MG63 (cell line): Measurements from ENCODE around the gene COLEC12. TPM values are rescaled to one million over a fixed set of nuclear protein-coding genes. Genes with fewer than 3 reads are reported as not detected.

Experiments
- DNase-seq: peaks from one replicate; pipeline ENCODE4 v3.0.0-alpha.2; 2020
- H3K27me3 ChIP-seq: fragments of 250-450 bp; sonication (Bioruptor Pico); 2 replicates; pipeline ENCODE4 v1.5.1; 2020; ENCODE audit warnings: mild to moderate bottlenecking, moderate library complexity
- H3K36me3 ChIP-seq: fragments of 250-450 bp; sonication (Bioruptor Pico); 2 replicates; pipeline ENCODE4 v1.5.1; 2020; ENCODE audit warnings: mild to moderate bottlenecking, moderate library complexity
- H3K4me3 ChIP-seq: fragments of 250-450 bp; sonication (Bioruptor Pico); 2 replicates; pipeline ENCODE4 v1.5.1; 2020; ENCODE audit warnings: mild to moderate bottlenecking, moderate library complexity
- H3K9me3 ChIP-seq: fragments of 250-450 bp; sonication (Bioruptor Pico); 2 replicates; pipeline ENCODE4 v1.5.1; 2020; ENCODE audit warnings: mild to moderate bottlenecking, moderate library complexity
- total RNA-seq: library from RNA; depleted of rRNA; stranded (reverse); fragments of >200 nt; shearing (Covaris generic); gene quantifications from 2 replicates; pipeline ENCODE4 v1.2.3, GENCODE V29; 2014; ENCODE audit warnings: low replicate concordance

COLEC12 gene
- total RNA-seq, 1 experiment from 2014 or later: 27.4 TPM

DNA sequence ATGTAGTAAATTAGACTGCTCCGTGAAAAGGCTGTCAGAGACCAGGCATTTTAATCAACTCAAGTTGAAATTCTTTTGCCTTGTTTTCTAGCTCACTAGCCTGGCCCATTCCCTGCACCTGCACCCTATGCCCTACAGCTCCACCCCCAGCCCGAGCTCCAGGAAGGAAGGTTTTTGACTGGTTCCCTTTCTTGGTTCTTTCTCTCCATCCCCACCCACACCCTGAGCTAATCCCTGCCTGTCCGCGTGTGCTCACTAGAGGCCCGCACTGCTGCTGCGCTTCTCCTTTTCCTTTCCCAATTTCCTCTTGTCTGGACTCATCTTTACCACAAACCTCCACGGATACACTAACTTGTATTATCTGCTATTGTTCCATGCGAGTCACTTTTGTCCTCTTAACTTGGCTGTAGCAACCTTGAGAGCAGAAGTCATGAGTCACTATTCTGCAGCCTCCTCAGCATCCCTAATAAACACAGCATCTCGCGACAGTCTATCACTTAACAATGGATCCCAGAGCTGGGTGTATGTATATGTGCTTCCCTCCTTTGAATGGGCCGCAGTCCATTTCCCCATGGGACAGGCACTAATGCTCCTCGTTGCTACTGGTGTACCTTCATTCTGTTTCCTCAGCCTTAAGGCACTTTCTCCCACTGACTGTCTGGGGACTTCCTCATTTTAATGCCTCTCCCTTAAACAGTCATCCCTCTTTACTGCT lies 36.5 kb downstream of the COLEC12 start:
- Histone ChIP-seq H3K27me3 (no peaks in the 10 kb centered on the region), H3K4me3 (no peak overlapping the region), H3K36me3 (0 out of 2 replicates have a peak, but pooled peaks cover 2% of the 10 kb centered on the region), H3K9me3 (no peaks in the 10 kb centered on the region)
- no peak for DNase-seq

DNA sequence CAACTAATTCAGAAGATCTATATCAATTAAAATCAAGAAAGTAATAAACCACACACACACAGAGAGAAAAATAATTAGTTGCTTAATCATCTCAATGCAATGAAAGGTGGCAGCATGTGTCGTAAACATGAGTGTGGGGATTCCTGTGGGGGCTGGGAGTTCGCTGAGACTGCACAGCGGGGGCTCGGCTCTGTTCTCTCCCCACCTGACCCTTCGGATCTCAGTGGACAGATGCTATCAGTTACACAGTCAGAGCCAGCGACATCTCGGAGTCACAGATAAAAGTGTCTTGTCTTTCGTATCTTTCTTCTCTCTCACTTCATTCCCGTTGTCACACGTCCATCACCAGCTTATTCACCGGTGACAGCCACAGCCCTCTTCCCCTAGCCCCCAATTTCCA lies 37.1 kb downstream of the COLEC12 start:
- DNase-seq: no peak
- 0 out of 2 replicates have a peak, but pooled peaks cover 2% of the 10 kb centered on the region for H3K36me3 ChIP-seq
- no peaks in the 10 kb centered on the region for H3K9me3 ChIP-seq
- no peak overlapping the region for H3K4me3 ChIP-seq
- H3K27me3 ChIP-seq: no peaks in the 10 kb centered on the region

- Histone ChIP-seq H3K27me3 (no peaks in the 10 kb centered on the region), H3K9me3 (no peaks in the 10 kb centered on the region), H3K4me3 (no peak overlapping the region), H3K36me3 (no peaks in the 10 kb centered on the region)
- DNase-seq: no peak
Observed at GRCh38 chr18:461762-462161, 38.7 kb downstream of the COLEC12 start.

DNA sequence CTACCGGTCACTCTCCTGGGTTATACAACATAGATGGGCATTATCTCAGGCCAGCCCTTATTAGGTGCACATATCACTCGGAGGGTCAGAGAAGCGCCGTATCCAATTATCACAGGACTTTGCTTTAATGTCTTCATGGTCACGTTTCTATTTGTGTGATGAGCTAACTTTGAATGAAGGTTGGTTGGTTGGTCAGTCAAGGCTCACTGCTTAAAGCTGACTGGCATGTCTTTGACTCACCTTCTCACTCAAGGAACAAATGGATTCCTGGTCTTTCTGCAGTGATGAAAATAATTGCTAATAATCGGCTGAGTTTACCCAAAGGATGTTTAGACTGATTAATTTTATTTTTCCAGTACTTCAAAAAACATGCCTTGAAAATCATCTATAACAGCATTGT lies 39.7 kb downstream of the COLEC12 start:
- no peak overlapping the region for H3K4me3 ChIP-seq
- H3K9me3 ChIP-seq: no peaks in the 10 kb centered on the region
- no peaks in the 10 kb centered on the region for H3K36me3 ChIP-seq
- DNase-seq: no peak
- no peaks in the 10 kb centered on the region for H3K27me3 ChIP-seq

GRCh38 chr18:459814-460593 lies 40.5 kb downstream of the COLEC12 start:
- Histone ChIP-seq H3K36me3 (no peaks in the 10 kb centered on the region), H3K9me3 (no peaks in the 10 kb centered on the region)
- DNase-seq: no peak

DNA sequence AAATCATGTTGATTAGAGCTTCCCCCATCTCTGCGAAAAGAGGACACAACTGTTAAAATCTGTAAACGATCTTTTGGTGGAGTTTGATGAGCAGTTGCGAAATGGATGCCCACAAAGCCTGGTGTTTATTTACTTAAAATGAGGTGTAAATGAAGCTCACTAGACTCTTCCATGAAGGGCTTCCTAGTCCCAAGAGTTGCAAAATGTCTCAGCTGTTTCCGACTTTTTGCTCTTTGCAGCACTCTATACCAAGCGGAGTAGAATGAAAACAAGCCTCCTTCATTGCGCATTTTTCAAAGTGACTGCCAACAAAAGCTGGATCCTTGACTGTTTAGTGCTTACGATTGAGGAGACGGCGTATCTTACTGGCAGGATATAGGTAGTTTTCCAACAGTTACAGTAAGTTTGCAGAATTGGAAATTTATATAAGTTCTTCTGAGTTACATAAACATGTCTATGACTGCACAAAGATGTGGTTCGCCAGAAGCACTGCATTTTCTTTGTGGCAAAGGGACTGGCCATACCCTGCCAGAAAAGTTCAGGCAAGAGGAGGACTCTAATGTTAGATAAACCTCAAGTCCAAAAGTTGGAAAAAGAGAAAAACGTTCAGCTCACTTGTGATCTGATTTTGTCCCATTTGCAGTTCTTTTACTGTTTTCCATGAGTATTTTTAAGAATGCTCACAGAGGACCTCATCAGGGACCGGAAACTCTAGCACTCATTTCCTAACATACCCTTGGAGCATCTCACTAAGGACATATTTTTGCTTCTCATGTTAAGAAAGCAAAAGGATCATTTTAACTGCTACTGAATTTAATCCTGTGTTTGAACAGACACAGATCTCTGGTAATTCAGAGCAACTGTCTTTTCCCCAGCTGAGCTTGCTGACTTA lies 42.7 kb downstream of the COLEC12 start:
- no peak overlapping the region for H3K4me3 ChIP-seq

More at GRCh38 chr18:459814-460593, 40.5 kb downstream of the COLEC12 start:
- H3K4me3 ChIP-seq: no peak overlapping the region
- H3K27me3 ChIP-seq: no peaks in the 10 kb centered on the region

GRCh38 chr18:457140-457519 lies 43.4 kb downstream of the COLEC12 start:
- no peaks in the 10 kb centered on the region for H3K27me3 ChIP-seq
- peak; percentile 42 for DNase-seq
- peaks cover 2% of the 10 kb centered on the region; the same call in 1 of the 2 replicates for H3K36me3 ChIP-seq
- H3K4me3 ChIP-seq: no peak overlapping the region
- no peaks in the 10 kb centered on the region for H3K9me3 ChIP-seq

More for the DNA sequence above, 42.7 kb downstream of the COLEC12 start:
- DNase-seq: no peak
- no peaks in the 10 kb centered on the region for H3K9me3 ChIP-seq
- no peaks in the 10 kb centered on the region for H3K27me3 ChIP-seq
- H3K36me3 ChIP-seq: no peaks in the 10 kb centered on the region

DNA sequence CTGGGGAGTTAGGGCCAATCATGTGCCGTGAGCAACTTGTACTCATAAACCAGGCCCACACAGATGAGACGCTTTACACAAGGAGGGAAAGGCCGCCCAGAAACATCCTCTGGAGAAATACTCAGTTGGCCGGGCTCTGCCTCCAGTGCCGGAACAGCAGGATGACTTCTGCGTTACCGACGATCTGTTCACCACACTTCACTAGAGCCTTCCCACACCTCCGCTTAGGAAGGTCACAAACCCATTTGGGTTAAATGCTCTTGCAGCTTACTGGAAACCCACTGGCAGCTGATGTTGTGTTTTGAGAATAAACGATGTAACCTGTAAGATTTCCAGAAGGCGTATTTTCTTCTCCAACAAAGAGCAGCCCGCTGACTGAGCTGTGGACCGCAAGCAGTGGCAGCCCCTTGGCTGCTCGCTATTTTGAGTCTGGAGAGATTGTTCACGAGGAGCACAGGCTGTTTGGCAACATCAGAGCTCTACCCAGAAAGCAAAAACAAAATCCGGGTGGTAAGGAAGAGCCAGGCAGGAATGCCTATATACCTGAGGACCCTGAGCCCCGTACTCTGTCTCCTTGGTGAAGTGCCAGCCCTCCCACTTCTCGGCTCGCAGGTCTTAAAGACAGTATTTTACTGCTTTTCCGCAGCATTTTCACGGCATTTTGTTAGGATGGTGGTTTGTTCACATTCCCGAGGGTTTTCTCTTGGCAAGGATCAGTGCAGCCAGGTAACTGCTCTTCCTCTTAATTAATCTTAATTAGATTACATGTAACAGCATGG lies 44.0 kb downstream of the COLEC12 start:
- Histone ChIP-seq H3K4me3 (no peak overlapping the region), H3K9me3 (no peaks in the 10 kb centered on the region), H3K36me3 (peaks cover 5% of the 10 kb centered on the region; the same call in 1 of the 2 replicates), H3K27me3 (no peaks in the 10 kb centered on the region)
- no peak for DNase-seq

DNA sequence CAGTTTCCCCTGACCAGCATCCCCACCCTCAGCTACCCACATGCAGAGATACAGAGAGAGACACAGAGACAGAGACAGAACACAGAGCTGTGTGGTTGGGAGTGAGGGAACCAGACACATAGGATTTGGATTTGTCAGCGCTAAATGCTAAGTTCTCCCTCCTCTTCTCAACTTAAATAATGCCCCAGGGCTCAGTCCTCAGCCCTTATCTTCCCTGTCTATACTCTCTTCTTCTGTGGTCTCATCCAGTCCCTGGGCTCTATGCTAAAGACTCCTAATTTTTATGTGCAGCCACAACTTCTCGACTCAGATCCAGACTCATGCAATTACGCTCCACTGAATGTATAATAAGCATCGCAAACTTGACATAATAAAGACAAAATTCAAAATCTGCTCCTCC lies 47.1 kb downstream of the COLEC12 start:
- Histone ChIP-seq H3K36me3 (peaks cover 7% of the 10 kb centered on the region), H3K4me3 (no peak overlapping the region), H3K27me3 (no peaks in the 10 kb centered on the region), H3K9me3 (peaks cover 4% of the 10 kb centered on the region; the same call in 1 of the 2 replicates)
- DNase-seq: no peak

- DNase-seq: no peak
Observed at GRCh38 chr18:452816-453215, 47.7 kb downstream of the COLEC12 start.

GRCh38 chr18:449374-449773 lies 51.1 kb downstream of the COLEC12 start:
- Histone ChIP-seq H3K27me3 (no peaks in the 10 kb centered on the region), H3K4me3 (no peak overlapping the region), H3K9me3 (peaks cover 4% of the 10 kb centered on the region; the same call in 1 of the 2 replicates), H3K36me3 (peaks cover 7% of the 10 kb centered on the region)
- DNase-seq: no peak

More at GRCh38 chr18:452816-453215, 47.7 kb downstream of the COLEC12 start:
- peaks cover 7% of the 10 kb centered on the region for H3K36me3 ChIP-seq
- H3K9me3 ChIP-seq: peaks cover 4% of the 10 kb centered on the region; the same call in 1 of the 2 replicates
- H3K27me3 ChIP-seq: no peaks in the 10 kb centered on the region
- no peak overlapping the region for H3K4me3 ChIP-seq

- DNase-seq: peak; percentile 39
- no peak overlapping the region for H3K4me3 ChIP-seq
- H3K9me3 ChIP-seq: peaks cover 4% of the 10 kb centered on the region; the same call in 1 of the 2 replicates
- no peaks in the 10 kb centered on the region for H3K27me3 ChIP-seq
- peaks cover 7% of the 10 kb centered on the region for H3K36me3 ChIP-seq
Observed at GRCh38 chr18:448116-448790, 52.2 kb downstream of the COLEC12 start.

DNA sequence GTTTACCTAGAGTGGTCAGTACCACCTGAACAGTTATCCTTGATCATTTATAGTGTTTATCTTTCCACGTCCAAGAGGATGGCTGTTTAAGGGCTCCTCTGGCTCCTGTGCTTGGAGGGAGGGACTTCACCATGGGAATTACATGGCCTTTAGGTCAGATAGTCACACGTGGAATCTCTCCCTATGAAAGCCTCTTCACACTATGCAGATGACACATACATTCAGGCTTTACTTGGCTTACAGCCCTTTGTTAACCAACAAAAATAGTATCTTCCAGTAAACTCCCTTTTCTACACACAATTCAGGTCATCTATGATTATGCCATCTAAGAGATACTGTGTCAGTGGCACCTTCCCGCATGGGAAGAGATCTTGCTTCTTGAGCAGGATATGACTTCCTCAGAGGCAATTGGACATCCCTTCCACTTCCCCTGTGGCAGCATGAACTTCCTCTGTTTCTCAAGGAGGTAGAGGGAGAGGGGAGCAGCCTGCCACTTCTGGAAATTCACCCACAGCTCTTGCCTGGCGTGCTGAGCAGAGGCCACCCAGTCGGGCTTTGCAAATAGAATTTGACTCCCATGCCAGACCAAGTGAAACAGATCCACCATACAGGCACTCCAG lies 53.5 kb downstream of the COLEC12 start:
- Histone ChIP-seq H3K27me3 (no peaks in the 10 kb centered on the region), H3K36me3 (peaks cover 5% of the 10 kb centered on the region), H3K4me3 (no peak overlapping the region), H3K9me3 (peaks cover 4% of the 10 kb centered on the region; the same call in 1 of the 2 replicates)
- DNase-seq: peak; percentile 24

GRCh38 chr18:445055-445454 lies 55.4 kb downstream of the COLEC12 start:
- Histone ChIP-seq H3K4me3 (no peak overlapping the region), H3K27me3 (no peaks in the 10 kb centered on the region), H3K36me3 (no peaks in the 10 kb centered on the region), H3K9me3 (no peaks in the 10 kb centered on the region)
- DNase-seq: no peak

DNA sequence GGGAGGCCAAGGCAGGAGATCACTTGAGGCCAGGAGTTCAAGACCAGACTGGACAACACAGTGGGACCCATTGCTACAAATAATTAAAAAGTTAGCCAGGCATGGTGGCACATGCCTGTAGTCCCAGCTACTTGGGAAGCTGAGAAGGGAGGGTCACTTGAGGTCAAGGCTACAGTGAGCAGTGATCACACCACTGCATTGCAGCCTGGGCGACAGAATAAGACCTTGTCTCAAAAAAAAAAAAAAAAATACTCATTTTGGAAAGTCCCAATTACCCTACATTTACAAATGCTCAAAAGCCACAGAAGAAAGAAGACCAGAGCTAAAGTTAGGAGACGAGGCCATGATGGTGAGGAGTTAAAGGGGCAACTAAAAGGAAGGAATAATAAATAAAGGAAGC lies 61.9 kb downstream of the COLEC12 start:
- Histone ChIP-seq H3K4me3 (no peak overlapping the region), H3K9me3 (peaks cover 9% of the 10 kb centered on the region; the same call in 1 of the 2 replicates), H3K27me3 (no peaks in the 10 kb centered on the region), H3K36me3 (peaks cover 9% of the 10 kb centered on the region)
- no peak for DNase-seq
